ENCODE data around the gene RAB28.
"Not testable (repeated sequence)": the region's sequence is repeated elsewhere in the genome, so short reads cannot be mapped to it uniquely, and the experiment has no call there.

The RAB28 gene

GRCh38 chr4:13445841-13446790 lies 38.0 kb downstream of the RAB28 start:
- no peak for DNase-seq

GRCh38 chr4:13441506-13441905 lies 42.6 kb downstream of the RAB28 start:
- no peak for DNase-seq

GRCh38 chr4:13436962-13437361 lies 47.2 kb downstream of the RAB28 start:
- DNase-seq = no peak

GRCh38 chr4:13432453-13432852 lies 51.7 kb downstream of the RAB28 start:
- no peak for DNase-seq

- DNase-seq = no peak
These were observed 53.1 kb downstream of the RAB28 start for GRCh38 chr4:13430834-13431568.

GRCh38 chr4:13427599-13428325 lies 56.4 kb downstream of the RAB28 start:
- no peak for DNase-seq

- no peak for DNase-seq
These were observed 68.9 kb downstream of the RAB28 start for GRCh38 chr4:13415068-13415785.

- no peak for DNase-seq
These were observed 70.3 kb downstream of the RAB28 start for GRCh38 chr4:13413729-13414437.

GRCh38 chr4:13411942-13412341 lies 72.2 kb downstream of the RAB28 start:
- no peak for DNase-seq

GRCh38 chr4:13409324-13409723 lies 74.8 kb downstream of the RAB28 start:
- DNase-seq = no peak

- not testable (repeated sequence) for DNase-seq
These were observed 78.0 kb downstream of the RAB28 start for GRCh38 chr4:13406156-13406555.

- no peak for DNase-seq
These were observed 80.3 kb downstream of the RAB28 start for GRCh38 chr4:13403833-13404232.

- DNase-seq = no peak
These were observed 80.8 kb downstream of the RAB28 start for GRCh38 chr4:13403326-13403725.

GRCh38 chr4:13399257-13399656 lies 84.9 kb downstream of the RAB28 start:
- DNase-seq = no peak

GRCh38 chr4:13396161-13396560 lies 88.0 kb downstream of the RAB28 start:
- DNase-seq = no peak

GRCh38 chr4:13389901-13390300 lies 94.2 kb downstream of the RAB28 start:
- DNase-seq = not testable (repeated sequence)

- no peak for DNase-seq
These were observed 97.6 kb downstream of the RAB28 start for GRCh38 chr4:13386405-13387107.

GRCh38 chr4:13384055-13384454 lies 100.1 kb downstream of the RAB28 start:
- no peak for DNase-seq

GRCh38 chr4:13378973-13379759 lies 105.0 kb downstream of the RAB28 start:
- DNase-seq = no peak

GRCh38 chr4:13371048-13371447 lies 113.1 kb downstream of the RAB28 start:
- DNase-seq = no peak

Data from NCI-H526 treated with DMSO at 0.1 percent for 48 hours (cell line).